CD4-positive, alpha-beta T cell treated with Interleukin-17A for 1 hour (primary cell): ENCODE results near the gene PKNOX1.
"Not testable (repeated sequence)": the region's sequence is repeated elsewhere in the genome, so short reads cannot be mapped to it uniquely, and the experiment has no call there.

Source experiments
- DNase-seq: peaks from one replicate; pipeline ENCODE4 v3.0.0-alpha.2; 2020

PKNOX1 gene, protein sequence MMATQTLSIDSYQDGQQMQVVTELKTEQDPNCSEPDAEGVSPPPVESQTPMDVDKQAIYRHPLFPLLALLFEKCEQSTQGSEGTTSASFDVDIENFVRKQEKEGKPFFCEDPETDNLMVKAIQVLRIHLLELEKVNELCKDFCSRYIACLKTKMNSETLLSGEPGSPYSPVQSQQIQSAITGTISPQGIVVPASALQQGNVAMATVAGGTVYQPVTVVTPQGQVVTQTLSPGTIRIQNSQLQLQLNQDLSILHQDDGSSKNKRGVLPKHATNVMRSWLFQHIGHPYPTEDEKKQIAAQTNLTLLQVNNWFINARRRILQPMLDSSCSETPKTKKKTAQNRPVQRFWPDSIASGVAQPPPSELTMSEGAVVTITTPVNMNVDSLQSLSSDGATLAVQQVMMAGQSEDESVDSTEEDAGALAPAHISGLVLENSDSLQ

DNA sequence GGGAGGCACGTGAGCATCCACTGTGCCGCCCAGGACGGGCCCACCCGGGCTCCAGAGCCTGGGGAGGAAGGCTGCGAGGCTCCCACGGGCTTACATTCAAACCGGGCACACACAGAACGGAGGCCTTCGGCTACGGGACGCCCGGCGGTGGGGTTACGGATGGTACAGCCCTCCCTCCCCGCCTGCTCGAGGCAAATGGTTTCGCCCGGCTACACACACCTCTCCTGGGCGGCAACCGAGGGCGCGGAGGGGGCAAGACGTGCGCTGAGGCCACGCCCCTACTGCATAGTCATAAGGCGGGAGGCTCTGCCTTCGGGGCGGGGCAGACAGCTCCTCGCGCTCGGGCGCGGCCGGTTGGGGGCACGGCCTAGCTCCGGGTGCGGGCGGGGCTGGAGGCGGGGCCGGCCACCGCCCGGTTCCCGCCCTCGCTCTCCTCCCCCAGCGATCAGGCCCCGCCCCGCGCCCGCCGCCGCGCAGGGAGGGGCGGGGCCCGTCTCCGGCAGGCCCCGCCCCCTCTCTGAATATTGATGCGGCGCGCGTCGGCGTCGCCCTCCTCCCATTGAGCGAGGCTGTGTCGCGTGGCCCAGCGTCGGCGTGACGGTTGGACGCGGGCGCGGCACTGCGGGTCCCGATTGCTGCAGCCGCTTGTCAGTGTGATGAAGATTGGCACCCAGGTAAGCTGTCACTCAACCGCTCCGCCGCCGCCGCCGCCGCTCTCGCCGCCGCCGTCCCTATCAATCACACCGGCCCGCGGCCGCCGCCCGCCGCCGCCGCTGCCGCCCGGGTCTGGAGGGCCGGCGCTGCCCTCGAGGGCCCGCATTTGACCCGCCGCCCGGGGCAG is at the start of gene PKNOX1:
Gene PKNOX1, plus strand, starts transcription at position 572 of the 841 bp plus-strand sequence. CDS start 29,820 bp downstream, outside the sequence.
- peak; percentile 99 for DNase-seq

DNA sequence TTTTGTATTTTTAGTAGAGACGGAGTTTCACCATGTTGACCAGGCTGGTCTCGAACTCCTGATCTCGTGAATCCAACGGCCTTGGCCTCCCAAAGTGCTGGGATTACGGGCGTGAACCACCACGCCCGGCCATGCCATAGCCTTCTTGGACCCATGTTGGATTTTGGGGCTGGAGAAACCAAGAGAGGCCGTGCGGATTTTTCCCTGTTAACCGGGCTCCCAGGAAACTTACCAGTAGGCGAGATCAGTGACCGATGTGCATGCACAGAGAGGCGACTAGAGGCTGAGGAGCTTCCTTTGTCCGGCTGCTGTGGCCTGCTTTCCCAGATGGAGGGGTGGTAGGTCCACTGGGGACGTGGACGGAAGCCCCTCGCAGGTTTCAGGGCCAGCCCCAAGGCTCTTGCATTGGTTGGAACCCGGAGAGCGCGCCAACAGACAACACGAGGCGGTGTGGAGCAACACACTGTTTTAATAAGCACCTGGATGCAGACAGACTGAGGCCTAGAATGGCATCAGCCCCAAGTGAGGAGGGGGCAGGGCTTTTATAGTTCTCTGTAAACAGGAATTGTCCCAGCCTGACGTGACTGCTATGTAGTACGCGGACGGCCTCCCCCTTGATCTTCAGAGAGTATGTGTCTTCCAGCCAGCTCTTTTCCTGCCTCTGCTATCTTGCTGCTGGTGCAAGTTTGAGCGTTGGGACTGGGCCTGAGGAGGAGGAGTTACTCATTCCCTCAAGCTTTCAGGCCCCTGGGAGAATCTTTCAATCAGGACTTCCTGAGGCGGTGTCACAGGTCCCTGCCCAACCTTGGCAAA is 49.0 kb upstream of the PKNOX1 start, which contains the start of gene ERVH48-1:
Gene ERVH48-1, minus strand, starts transcription at position 517 of the 813 bp plus-strand sequence. CDS start 6,624 bp downstream, outside the sequence.
- peak; percentile 6 for DNase-seq

DNA sequence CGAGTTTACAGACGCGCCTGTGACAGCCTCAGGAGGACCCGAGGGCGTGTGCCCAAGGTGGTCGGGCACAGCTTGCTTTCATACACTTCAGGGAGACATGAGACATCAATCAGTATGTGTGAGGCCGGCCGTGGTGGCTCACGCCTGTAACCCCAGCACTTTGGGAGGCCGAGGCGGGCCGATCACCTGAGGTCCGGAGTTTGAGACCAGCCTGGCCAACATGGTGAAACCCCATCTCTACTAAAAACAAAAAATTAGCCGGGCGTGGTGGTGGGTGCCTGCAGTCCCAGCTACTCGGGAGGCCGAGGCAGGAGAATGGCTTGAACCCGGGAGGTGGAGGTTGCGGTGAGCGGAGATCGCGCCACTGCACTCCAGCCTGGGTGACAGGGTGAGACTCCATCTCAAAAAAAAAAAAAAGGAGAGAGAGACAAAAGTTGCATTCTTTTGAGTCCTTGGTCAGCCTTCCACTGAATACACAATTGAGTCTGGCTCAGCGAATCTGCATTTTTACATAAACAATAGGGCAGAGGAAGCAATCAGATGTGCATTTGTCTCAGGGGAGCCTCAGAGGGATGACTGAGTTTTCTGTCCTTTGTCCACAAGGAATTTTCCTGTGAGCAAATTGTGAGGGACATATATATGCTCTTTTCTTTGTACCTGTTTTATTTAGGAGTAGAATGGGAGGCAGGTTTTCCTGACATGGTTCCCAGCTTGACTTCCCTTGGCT is 46.7 kb upstream of the PKNOX1 start:
- DNase-seq: not testable (repeated sequence)

DNA sequence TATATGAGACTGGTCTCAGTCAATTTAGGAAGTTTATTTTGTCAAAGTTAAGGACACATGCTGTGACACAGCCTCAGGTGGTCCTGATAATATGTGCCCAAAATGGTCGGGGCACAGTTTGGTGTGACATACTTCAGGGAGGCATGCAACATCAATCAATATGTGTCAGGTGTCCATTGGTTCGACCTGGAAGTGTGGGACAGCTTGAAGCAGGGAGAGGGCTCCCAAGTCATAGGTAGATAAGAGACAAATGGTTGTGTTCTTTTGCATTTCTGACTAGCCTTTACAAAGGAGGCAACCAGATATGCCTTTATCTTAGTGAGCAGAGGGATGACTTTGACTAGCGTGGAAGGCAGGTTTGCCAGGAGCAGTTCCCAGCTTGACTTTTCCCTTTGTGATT is 44.4 kb upstream of the PKNOX1 start:
- no peak for DNase-seq

DNA sequence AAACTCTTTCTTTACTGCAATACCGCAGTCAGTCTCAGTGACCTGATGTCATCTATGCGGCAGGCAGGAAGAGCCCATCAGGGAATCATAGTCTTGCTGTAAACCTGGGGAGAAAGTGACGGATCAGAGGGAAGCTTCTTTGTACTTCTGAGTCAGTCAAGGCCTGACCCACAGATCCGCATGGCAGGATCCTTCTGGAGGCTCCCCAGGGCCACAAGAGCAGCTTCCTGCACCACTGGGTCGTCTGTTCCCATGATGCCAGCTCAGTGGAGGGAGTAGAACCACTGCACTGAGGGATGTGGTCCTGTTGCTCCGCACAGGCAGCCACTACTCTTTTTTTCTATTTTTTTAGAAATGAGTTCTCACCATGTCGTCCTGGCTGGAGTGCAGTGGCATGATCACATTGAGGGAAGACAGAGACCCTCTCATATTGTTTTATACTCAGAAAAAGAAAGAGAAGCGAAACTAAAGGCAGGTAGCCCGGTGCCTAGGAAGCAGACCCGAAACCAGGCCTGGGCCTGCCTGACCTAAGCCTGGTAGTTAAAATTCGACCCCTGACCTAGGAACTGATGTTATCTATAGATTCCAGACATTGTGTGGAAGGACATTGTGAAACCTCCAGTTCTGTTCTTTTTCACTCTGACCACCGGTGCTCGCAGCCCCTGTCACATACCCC is 42.7 kb upstream of the PKNOX1 start:
- DNase-seq: no peak

DNA sequence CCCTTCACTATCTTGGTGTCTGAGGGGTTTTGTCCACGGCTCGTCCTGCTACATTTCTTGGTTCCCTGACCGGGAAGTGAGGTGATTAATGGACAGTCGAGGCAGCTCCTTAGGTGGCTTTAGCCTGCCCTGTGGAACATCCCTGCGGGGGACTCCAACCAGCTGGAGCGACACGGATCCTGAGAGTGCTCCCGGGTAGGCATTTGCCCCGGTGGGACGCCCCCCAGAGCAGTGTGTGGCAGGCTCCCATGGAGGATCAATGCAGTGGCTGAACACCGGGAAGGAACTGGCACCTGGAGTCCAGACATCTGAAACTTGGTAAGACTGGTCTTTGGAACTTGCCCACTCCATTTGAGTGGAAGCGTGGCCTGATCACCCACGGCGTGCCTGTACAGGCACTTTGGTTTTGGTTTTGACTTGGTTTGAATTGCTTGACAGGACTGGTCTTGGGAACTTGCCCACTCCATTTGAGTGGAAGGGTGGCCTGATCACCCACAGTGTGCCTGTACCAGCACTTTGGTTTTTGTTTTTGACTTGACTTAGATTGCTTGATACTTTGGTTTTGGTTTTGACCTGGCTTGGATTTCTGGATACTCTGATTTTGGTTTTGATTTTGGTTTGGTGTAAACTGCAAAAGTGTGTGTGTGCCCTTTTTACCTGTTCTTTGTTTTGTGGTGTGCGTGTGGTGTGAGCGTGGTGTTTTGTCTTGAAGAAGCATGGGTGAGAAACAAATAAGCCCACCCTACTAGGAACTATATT is 41.8 kb upstream of the PKNOX1 start:
- DNase-seq: not testable (repeated sequence)

DNA sequence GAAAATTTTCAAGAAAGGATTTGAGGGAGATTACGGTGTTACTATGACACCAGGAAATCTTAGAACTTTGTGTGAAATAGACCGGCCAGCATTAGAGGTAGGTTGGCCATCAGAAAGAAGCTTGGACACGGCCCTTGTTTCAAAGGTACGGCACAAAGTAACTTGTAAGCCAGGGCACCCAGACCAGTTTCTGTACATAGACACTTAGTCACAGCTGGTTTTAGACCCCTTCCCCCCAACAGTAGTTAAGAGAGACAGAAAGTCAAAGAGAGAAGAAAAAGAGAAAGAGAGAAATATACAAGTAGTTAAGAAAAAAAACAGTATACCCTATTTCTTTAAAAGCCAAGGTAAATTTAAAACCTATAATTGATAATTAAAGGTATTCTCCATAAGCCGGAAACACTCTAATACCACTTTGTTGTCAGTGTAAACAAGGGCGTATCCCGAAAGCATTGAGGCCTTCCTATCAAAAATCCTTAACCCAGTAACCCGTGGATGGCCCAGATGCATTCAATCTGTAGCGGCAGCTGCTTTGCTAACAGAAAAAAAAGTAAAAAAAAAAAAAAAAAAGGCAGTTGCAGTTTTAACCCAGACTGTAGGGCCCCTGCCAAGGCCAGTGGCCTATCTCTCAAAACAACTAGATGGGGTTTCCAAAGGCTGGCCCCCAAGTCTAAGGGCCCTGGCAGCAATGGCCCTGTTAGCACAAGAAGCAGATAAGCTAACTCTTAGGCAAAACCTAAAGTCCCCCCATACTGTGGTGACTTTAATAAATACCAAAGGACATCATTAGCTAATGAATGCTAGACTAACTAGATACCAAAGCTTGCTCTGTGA is 41.0 kb upstream of the PKNOX1 start:
- not testable (repeated sequence) for DNase-seq

DNA sequence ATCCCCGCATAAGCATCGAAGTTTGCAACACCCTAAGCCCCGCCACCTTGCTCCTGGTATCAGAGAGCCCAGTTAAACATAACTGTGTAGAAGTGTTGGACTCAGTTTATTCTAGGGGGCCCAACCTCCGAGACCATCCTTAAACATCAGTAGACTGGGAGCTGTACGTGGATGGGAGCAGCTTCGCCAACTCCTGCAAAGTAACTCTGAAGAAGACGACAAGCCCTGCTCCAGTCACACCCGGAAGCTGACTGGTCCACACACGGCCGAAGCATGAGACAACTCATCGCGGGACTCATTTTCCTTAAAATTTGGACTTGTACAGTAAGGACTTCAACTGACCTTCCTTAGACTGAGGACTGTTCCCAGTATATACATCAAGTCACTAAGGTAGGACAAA is 40.4 kb upstream of the PKNOX1 start:
- DNase-seq: not testable (repeated sequence)

DNA sequence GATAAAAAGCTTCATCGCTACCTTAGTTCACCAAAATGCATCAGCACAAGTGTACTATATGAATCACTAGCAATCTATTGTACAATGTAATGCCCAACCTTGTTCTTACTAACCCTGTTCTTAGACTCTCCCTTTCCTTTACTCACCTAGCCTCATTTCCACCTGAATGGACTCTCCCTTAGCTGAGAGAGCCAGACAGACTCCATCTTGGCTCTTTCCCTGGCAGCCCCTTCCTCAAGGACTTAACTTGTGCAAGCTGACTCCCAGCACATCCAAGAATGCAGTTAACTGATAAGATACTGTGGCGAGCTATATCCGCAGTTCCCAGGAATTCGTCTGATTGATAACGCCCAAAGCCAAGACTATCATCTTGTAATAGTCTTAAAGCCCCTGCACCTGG is 38.0 kb upstream of the PKNOX1 start:
- not testable (repeated sequence) for DNase-seq

DNA sequence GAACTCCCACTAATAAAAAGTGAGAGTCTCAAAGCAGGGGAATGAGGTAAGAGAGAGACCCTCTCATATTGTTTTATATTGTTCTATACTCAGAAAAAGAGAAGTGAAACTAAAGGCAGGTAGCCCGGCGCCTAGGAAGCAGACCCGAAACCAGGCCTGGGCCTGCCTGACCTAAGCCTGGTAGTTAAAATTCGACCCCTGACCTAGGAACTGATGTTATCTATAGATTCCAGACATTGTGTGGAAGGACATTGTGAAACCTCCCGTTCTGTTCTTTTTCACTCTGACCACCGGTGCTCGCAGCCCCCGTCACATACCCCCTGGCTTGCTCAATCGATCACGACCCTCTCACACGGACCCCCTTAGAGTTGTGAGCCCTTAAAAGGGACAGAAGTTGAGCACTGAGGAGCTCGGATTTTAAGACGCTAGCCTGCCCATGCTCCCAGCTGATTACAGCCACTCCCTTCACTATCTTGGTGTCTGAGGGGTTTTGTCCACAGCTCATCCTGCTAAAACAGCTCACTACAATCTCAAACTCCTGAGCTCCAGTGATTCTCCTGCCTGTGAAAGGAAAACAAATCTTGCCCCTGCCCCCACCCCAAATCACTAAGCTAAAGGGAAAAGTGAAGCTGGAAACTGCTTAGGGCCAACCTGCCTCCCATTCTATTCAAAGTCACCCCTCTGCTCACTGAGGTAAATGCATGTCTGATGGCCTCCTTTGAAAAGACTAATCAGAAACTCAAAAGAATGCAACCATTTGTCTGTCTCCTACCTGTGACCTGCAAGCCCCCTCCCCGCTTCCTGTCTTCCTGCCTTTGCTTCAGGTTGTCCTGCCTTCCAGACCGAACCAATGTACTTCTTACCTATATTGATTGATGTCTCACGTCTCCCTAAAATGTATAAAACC is 37.1 kb upstream of the PKNOX1 start:
- DNase-seq: not testable (repeated sequence)

DNA sequence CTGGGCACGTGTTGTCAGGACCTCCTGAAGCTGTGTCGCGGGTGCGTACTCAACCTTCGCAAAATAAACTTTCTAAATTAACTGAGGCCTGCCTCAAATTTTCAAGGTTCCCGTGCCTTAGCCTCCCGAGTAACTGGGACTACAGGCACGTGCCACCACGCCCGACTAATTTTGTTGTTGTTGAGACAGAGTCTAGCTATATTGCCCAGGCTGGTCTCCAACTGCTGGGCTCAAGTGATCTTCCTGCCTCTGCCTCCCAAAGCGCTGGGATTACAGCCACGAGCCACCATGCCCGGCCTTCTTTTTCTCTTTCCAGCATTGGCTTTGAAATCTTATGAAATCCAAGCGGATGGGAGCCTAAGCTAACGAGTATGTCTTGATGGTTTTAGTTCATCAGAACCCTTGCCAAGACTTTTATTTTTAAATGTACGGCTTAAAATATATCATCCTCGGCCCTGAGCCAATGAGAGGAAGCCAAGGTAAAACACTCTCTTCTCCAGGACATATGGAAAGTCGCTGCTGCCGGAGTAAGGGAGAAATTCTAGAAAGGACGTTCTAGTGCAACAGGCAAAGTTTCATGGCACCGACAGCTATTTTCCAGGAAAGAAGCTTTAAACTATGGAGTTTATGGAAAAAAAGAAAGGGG is 36.3 kb upstream of the PKNOX1 start:
- no peak for DNase-seq

DNA sequence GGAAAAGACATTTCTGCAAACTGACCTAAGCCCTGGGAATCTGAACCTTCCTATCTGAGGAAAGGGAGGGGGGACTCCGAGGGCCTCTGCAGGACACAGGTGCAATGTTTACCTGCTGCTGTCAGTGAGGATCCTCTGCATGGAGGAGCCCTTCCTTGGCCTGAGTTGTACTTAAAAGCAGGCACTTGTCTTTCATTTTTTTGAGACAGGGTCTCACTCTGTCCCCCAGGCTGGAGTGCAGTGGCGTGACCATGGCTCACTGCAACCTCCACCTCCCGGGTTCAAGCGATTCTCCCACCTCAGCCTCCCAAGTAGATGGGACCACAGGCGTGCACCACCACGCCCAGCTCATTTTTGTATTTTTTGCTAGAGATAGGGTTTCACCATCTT is 35.8 kb upstream of the PKNOX1 start:
- DNase-seq: not testable (repeated sequence)

DNA sequence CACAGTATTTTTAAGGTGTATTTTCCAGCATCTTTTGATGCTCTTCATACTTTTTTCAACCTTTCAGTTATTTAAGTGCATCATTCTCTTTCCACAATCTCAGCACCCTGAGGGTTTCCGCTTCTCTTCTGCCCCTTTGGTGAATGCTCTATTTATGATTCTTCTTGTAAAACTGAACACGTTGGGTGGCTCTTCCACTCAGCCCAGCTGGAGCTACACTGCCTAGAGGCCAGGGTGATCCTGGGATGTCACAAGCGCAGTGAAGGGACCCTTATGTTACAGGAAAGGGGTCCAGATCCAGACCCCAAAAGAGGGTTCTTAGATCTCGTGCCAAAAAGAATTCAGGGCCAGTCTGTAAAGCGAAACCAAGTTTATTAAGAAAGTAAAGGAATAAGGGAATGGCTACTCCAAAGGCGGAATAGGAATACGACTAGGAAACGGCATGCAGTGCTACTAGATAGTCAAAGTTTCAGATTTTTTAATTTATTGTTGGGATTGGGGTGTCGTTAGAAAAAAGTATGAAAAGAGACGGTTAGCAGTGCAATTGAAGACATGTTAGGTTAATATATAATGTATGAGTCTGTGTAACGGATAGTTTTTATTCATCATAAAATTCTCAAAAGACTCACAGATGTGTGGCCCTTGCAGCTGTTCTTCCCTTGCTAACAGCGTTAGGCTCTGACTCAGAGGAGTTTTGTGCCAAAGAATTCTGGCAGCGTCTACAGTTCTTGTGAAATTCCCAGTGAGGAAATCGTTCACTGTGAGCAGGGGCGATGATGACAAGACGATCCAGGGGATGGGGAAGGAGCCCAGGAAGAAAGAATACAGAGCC is 34.6 kb upstream of the PKNOX1 start:
- DNase-seq: no peak

DNA sequence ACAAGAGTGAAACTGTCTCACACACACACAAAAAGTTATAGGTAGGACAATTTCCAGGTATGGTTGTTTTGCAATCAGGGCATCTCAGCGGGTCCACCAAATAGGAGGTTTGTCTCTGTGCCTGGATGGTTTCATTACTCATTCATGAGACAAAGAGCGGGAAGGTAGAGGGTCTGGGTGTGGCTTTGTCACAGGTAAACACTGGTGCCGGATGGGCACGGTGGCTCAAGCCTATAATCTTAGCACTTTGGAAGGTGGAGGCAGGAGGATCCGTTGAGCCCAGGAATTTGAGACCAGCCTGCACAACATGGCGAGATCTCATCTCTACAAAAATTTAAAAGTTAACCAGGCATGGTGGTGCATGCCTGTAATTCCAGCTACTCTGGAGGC is 32.7 kb upstream of the PKNOX1 start:
- no peak for DNase-seq

DNA sequence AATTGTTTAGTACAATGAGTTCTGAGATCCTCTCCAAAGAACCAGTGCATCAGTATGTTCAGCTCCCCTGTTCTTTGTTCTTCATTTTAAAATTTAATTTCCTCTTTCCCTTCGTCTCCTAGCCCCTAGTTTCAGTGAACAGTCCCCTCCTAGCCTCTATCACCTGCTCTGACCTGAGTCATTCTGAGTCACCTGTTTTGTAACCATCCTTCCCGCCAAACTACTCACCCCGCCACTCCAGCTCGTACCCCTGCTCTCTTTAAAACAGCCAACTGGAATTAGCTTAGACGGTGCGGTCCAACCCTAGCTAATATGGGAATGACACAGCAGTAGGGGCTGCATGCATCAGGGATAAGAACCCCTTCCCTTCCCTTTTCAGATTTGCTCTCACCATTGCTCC is 32.1 kb upstream of the PKNOX1 start:
- DNase-seq: no peak

DNA sequence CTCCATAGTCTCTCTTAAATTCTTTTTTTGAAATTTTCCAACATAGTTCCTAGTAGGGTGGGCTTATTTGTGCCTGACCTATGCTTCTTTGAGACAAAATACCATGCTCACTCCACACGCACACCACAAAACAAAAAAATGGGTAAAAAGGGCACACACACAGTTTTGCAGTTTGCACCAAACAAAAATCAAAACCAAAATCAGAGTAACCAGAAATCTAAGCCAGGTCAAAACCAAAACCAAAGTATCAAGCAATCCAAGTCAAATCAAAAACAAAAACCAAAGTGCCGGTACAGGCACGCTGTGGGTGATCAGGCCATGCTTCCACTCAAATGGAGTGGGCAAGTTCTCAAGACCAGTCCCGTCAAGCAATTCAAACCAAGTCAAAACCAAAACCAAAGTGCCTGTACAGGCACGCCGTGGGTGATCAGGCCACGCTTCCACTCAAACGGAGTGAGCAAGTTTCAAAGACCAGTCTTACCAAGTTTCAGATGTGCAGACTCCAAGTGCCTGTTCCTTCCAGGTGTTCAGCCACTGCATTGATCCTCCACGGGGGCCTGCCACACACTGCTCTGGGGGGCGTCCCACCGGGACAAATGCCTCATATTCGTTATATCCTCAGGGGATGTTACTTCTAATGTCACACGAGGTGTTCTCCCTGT is 25.1 kb upstream of the PKNOX1 start:
- peak; percentile 18 for DNase-seq

DNA sequence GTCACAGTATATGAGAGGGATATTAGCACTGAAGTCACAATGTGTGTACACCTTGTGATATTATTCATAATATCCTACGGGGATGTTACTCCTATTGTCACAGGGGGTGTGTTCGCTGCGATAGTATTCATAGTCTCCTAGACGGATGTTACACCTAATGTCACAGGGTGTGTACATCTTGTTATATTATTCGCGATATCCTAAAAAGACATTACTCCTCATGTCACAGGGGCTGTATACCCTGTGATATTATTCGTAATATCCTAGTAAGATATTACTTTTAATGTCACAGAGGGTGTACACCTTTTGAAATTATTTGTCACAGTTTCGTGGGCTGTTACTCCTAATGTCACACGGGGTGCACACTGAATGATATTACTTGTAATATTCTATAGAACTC is 23.2 kb upstream of the PKNOX1 start:
- DNase-seq: not testable (repeated sequence)
